8988T (cell line): Measurements from ENCODE around the gene ZMYND10.

Experiments used
- DNase-seq: peaks from one replicate; pipeline ENCODE4 v3.0.0; 2011

The ZMYND10 gene

GRCh38 chr3:50300681-50301254 is 44.8 kb downstream of the ZMYND10 start:
- no peak for DNase-seq

- DNase-seq = no peak
Measured at GRCh38 chr3:50299929-50300680, 45.4 kb downstream of the ZMYND10 start.

DNA sequence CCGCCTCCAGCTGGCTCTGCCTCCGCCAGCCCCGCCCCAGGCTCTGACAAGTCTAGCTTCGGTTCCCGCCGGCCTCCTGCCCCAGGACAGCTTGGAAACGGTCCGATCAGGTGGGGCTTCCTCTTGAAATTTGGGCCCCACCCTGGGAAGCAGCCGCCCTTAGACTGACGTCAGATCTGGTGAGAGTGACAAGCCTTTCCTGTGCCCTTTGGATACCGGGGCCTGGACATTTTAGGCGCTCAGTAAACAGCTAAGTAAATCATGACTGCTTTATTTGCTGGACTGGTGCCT is 45.9 kb downstream of the ZMYND10 start:
- no peak for DNase-seq

GRCh38 chr3:50298836-50299637 is 46.5 kb downstream of the ZMYND10 start, which contains the start of the genes HYAL3 and NAA80:
HYAL3 (minus strand) TSS chr3:50299405; CDS start chr3:50295602, 3,803 bp downstream.
NAA80 (minus strand) TSS chr3:50299405; CDS start chr3:50297463, 1,942 bp downstream.
- DNase-seq = peak; percentile 99

- no peak for DNase-seq
Measured at GRCh38 chr3:50297896-50298725, 47.4 kb downstream of the ZMYND10 start.

- DNase-seq = no peak
Measured at GRCh38 chr3:50297384-50297775, 48.2 kb downstream of the ZMYND10 start.

- no peak for DNase-seq
Measured at GRCh38 chr3:50296721-50297383, 48.7 kb downstream of the ZMYND10 start.

DNA sequence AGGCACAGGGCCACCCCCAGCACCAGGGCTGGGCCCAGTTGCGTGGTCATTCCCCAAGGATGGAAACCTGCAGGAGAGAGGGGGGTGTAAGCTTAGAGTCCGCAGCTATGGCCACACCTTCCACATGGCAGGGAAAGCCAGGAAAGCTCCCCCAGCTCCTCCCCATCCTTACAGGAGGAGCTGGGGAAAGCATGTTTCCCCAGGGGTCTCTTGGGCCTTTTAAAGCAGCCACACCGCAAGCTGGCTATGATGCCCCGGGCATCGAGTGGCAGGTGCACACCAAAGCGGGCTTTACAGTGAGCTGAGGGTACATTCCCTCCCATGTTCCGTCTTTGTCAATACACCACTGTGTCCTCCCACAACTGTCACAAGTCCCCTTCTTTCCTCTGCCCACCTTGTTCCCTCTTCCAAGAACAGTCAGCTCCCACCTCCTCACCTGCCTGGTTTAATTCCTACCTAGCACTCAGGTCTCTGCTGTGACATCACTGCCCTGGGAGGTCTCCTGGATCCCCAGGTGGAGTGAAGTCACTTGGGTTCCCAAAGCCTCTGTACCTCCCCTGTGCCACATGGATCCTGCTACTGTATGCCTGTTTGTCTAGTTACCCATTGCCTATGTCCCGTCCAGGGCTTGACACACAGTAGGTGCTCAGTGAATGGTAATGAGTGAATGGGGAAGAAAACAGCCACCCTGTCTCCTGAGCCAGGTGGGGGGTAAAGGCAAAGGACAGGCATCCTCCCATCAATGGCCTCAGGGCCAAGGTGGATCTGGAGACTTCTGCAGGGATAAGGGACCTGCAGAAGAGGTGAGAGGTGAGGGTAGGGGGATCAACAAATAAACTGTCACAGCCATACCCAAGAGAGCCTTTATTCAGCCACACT is 49.7 kb downstream of the ZMYND10 start:
- DNase-seq = no peak

DNA sequence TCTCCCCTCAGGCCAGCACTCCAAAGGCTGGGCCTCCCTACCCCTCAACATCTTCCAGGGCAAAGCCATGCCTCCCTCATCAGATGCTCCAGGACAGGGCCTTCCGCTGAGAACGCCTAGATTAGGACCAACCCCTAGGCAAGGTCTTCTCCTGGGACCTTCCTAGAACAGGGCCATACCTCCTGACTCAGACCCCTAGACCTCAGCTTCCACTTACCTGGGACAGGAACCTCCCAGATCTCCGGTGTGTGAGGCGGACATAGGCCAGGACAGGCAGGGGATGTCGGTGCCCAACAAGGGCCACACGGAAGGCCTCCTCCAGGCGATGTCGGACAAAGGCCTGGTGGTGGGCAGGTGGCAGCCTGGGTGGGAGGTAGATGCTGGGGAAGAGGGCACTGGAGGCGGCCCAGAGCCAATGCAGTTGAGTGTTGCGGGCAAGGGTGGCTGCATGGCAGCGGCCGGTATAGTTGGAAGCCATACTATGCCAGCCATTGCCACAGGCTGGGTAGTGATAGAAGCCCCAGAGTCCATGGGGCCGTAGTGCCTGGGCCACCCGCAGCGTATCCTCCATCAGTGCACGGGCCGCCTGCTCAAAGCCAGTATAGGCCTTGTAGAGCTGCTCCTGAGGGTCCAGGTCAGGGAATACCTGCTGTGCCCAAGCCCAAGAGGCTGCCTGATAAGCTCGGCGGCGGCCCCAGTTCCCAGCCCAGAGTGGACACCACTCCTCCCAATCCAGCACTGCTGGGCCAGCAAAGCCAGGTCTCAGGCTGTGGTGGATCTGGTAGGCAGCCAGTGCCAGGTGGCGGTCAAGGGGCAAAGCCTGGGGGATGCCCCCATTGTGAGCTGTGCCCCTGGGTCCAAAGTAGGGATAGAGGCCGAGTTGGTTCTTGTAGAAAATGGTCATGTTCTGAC is 50.8 kb downstream of the ZMYND10 start:
- no peak for DNase-seq

DNA sequence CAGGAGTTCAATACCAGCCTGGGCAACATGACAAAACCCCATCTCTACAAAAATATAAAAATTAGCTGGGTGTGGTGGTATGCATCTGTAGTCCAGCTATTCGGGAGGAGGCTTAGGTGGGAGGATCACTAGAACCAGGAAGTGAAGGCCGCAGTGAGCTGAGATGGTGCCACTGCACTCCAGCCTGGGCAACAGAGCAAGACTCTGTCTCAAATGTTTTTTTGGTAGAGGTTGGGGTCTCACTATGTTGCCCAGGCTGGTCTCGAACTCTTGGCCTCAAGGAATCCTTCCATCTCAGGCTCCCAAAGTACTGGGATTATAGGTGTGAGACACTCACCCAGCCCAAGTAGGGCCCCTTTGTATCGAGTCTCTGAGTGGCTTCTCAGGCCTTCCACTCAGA is 51.4 kb downstream of the ZMYND10 start:
- no peak for DNase-seq

GRCh38 chr3:50293079-50293801 is 52.3 kb downstream of the ZMYND10 start:
- no peak for DNase-seq

GRCh38 chr3:50292159-50293078 is 53.1 kb downstream of the ZMYND10 start, which contains the start of gene IFRD2:
IFRD2 (minus strand) TSS chr3:50292429; CDS start chr3:50292274, 155 bp downstream.
- DNase-seq = peak; percentile 96
